SU-DHL-6 (cell line): Measurements from ENCODE around the gene SEC63.

ENCODE experiments used
- EZH2phosphoT487 ChIP-seq: fragments of 200-600 bp; sonication (generic), shearing (Covaris generic); conservative IDR thresholded peaks from 2 replicates; pipeline ENCODE4 v1.6.1; 2018; ENCODE audit warnings: mild to moderate bottlenecking, antibody characterized with exemption, low read length, moderate library complexity, mixed read lengths
- TF ChIP-seq, protein P1 (sequence below): fragments of 200-600 bp; sonication (generic); IDR thresholded peaks from one replicate; pipeline ENCODE4 v1.5.1; 2017; ENCODE audit warnings: antibody characterized with exemption, mild to moderate bottlenecking, low read length, moderate library complexity; ENCODE audit not compliant: insufficient read depth, poor library complexity, severe bottlenecking

DNA sequence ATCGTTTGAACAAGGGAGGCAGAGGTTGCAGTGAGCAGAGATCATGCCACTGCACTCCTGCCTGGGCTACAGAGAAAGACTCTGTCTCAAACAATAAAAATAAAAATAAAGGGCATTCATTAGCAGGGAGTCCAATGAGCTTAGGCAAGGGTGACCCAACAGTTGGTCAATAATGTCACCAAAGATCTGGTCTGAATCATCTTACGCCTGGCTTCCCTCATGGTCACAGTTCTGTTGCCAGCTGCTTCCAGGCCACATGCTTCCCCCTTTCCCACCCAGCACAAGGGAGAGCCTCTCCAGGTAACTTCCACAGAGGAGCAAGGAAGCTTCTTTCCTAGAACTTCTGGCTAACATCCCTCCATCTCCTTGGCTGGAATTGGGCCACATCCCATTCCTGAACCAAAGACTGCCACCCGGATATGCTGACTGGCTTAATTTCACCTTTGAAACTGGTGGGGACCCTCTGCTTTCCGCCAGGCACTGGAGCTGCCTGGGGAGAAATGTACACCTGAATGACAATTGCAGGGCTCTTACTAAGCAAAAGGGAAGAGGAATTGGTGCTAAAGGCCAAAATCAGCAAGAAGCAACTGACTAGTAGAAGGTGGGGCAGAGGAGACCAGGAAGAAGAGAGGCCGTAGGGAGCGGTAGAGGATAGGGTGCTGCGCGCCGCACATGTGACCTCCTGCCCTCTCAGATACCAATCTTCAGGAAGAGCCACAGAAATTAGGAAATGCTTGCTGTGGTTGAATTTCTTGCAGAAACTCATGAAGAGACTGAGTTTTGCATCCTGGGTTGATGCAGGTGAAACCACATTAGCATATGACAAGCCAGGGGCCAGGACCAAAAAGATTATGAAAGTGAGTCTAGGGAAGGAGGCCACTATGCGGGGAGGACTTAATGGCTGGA lies 125.6 kb downstream of the SEC63 start:
- TF ChIP-seq, protein P1, sequence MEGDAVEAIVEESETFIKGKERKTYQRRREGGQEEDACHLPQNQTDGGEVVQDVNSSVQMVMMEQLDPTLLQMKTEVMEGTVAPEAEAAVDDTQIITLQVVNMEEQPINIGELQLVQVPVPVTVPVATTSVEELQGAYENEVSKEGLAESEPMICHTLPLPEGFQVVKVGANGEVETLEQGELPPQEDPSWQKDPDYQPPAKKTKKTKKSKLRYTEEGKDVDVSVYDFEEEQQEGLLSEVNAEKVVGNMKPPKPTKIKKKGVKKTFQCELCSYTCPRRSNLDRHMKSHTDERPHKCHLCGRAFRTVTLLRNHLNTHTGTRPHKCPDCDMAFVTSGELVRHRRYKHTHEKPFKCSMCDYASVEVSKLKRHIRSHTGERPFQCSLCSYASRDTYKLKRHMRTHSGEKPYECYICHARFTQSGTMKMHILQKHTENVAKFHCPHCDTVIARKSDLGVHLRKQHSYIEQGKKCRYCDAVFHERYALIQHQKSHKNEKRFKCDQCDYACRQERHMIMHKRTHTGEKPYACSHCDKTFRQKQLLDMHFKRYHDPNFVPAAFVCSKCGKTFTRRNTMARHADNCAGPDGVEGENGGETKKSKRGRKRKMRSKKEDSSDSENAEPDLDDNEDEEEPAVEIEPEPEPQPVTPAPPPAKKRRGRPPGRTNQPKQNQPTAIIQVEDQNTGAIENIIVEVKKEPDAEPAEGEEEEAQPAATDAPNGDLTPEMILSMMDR = no peak
- TF ChIP-seq EZH2phosphoT487 = no peak
